Neural progenitor cell (in vitro differentiated cells): ENCODE results near the gene DBNL. TPM values are rescaled to one million over a fixed set of nuclear protein-coding genes. Genes with fewer than 3 reads are reported as not detected.

Experiments used
- DNase-seq: peaks from one replicate; pipeline ENCODE4 v3.0.0-alpha.2; 2016; ENCODE audit warnings: low spot score
- H2AFZ ChIP-seq: fragments of 200-600 bp; sonication (generic); replicated peaks from 2 replicates; pipeline ENCODE4 v1.6.1; 2016; ENCODE audit warnings: antibody characterized with exemption
- H3F3A ChIP-seq: fragments of 200-600 bp; sonication (generic); 2 replicates; pipeline ENCODE4 v1.6.1; 2016; ENCODE audit warnings: antibody characterized with exemption, low read depth
- H3K27ac ChIP-seq: fragments of 200-600 bp; sonication (generic); 2 replicates; pipeline ENCODE4 v1.5.1; 2016; ENCODE audit warnings: mild to moderate bottlenecking
- H3K27me3 ChIP-seq: fragments of 200-600 bp; sonication (generic); 2 replicates; pipeline ENCODE4 v1.6.1; 2016; ENCODE audit warnings: mild to moderate bottlenecking, moderate library complexity
- H3K36me3 ChIP-seq: fragments of 200-600 bp; sonication (generic); 2 replicates; pipeline ENCODE4 v1.5.1; 2016
- H3K4me1 ChIP-seq: fragments of 200-600 bp; sonication (generic); 2 replicates; pipeline ENCODE4 v1.6.1; 2016; ENCODE audit warnings: mixed run types
- H3K4me2 ChIP-seq: fragments of 200-600 bp; sonication (generic); 2 replicates; pipeline ENCODE4 v1.6.1; 2016
- H3K4me3 ChIP-seq: fragments of 200-600 bp; sonication (generic); 2 replicates; pipeline ENCODE4 v1.5.1; 2016
- H3K79me2 ChIP-seq: fragments of 200-600 bp; sonication (generic); 2 replicates; pipeline ENCODE4 v1.6.1; 2016; ENCODE audit warnings: low read depth
- H3K9ac ChIP-seq: fragments of 200-600 bp; sonication (generic); 2 replicates; pipeline ENCODE4 v1.6.1; 2016
- H3K9me3 ChIP-seq: fragments of 200-600 bp; sonication (generic); 2 replicates; pipeline ENCODE4 v1.5.1; 2016; ENCODE audit warnings: low read depth
- H4K20me1 ChIP-seq: fragments of 200-600 bp; sonication (generic); 2 replicates; pipeline ENCODE4 v1.6.1; 2016; ENCODE audit warnings: low read depth
- H3K27ac Mint-ChIP-seq: 3 replicates; pipeline ENCODE4 v1.8.0; 2021; ENCODE audit warnings: mixed read lengths
- H3K27me3 Mint-ChIP-seq: 2 replicates; pipeline ENCODE4 v1.8.0; 2022; ENCODE audit warnings: low read depth, mild to moderate bottlenecking, inconsistent platforms, moderate library complexity, mixed read lengths; ENCODE audit not compliant: insufficient read depth
- H3K36me3 Mint-ChIP-seq: 3 replicates; pipeline ENCODE4 v1.8.0; 2021; ENCODE audit warnings: mixed read lengths
- H3K4me1 Mint-ChIP-seq: 3 replicates; pipeline ENCODE4 v1.8.0; 2021; ENCODE audit warnings: mixed read lengths
- H3K4me3 Mint-ChIP-seq: 3 replicates; pipeline ENCODE4 v1.8.0; 2021; ENCODE audit warnings: mild to moderate bottlenecking, moderate library complexity, mixed read lengths
- H3K9me3 Mint-ChIP-seq: 3 replicates; pipeline ENCODE4 v1.8.0; 2020; ENCODE audit warnings: mixed read lengths
- EZH2 ChIP-seq: fragments of 200-600 bp; sonication (generic); IDR thresholded peaks from 2 replicates; pipeline ENCODE4 v1.6.1; 2017; ENCODE audit warnings: antibody characterized with exemption, mild to moderate bottlenecking, moderate library complexity
- EZH2phosphoT487 ChIP-seq: fragments of 200-600 bp; sonication (generic); IDR thresholded peaks from 2 replicates; pipeline ENCODE4 v1.6.1; 2017; ENCODE audit warnings: antibody characterized with exemption
- total RNA-seq: library from RNA; depleted of rRNA; stranded (reverse); fragments of >200 nt; gene quantifications from 2 replicates; pipeline ENCODE4 v1.2.3, GENCODE V29; 2015; ENCODE audit warnings: low replicate concordance
- TF ChIP-seq, protein P1 (sequence below): fragments of 200-600 bp; sonication (generic); IDR thresholded peaks from 2 replicates; pipeline ENCODE4 v1.5.1; 2017; ENCODE audit warnings: antibody characterized with exemption, mild to moderate bottlenecking

The DBNL gene
- total RNA-seq, 1 donor from 2014 or later, result 31.4 TPM

DNA sequence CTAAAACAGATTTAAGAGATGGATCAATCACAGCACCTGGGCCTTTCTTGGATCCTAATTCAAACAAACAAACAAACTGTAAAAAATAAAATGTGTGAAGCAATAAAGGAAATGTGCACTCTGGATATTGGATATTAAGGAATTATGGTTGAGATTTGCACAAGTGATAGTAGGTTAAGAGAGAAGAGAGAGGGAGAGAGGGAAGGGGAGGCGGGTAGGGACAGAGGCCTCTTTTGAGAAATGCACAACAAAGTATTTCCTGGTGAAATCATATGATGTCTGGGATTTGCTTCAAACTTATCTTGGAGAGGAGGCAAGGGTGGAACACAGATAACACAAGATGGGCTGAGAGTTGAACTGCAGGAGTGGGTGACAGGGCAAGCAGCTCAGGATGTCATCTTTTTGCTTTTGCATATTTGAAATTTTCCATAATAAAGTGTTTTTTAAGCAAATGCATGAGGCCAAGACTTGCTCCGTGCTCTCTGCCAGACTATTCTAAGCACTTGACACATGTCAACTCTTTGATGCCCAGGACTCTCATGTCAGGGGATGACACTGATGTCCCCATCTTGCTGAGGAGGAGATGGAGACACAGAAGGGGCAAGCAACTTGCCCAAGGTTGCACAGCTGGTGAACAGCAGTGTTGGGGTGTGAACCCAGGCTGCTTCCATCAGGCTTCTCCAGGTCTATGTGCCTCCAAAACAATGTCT lies 50.5 kb downstream of the DBNL start:
- DNase-seq, result no peak
- Histone ChIP-seq H3K9ac (no peak overlapping the region), H3K4me1 (no peaks in the 10 kb centered on the region), H3K4me3 (no peak overlapping the region), H3K27ac (no peak overlapping the region), H3F3A (no peaks in the 10 kb centered on the region), H3K4me2 (no peak overlapping the region), H3K79me2 (no peaks in the 10 kb centered on the region), H3K36me3 (no peaks in the 10 kb centered on the region), H2AFZ (no peak overlapping the region), H4K20me1 (no peaks in the 10 kb centered on the region), H3K9me3 (no peaks in the 10 kb centered on the region), H3K27me3 (no peaks in the 10 kb centered on the region)
- TF ChIP-seq, protein P1, sequence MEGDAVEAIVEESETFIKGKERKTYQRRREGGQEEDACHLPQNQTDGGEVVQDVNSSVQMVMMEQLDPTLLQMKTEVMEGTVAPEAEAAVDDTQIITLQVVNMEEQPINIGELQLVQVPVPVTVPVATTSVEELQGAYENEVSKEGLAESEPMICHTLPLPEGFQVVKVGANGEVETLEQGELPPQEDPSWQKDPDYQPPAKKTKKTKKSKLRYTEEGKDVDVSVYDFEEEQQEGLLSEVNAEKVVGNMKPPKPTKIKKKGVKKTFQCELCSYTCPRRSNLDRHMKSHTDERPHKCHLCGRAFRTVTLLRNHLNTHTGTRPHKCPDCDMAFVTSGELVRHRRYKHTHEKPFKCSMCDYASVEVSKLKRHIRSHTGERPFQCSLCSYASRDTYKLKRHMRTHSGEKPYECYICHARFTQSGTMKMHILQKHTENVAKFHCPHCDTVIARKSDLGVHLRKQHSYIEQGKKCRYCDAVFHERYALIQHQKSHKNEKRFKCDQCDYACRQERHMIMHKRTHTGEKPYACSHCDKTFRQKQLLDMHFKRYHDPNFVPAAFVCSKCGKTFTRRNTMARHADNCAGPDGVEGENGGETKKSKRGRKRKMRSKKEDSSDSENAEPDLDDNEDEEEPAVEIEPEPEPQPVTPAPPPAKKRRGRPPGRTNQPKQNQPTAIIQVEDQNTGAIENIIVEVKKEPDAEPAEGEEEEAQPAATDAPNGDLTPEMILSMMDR, result no peak
- no peak for TF ChIP-seq EZH2
- TF ChIP-seq EZH2phosphoT487, result no peak
- no peak overlapping the region for H3K4me3 Mint-ChIP-seq
- no peaks in the 10 kb centered on the region for H3K9me3 Mint-ChIP-seq
- peaks cover 5% of the 10 kb centered on the region for H3K27me3 Mint-ChIP-seq
- no peaks in the 10 kb centered on the region for H3K36me3 Mint-ChIP-seq
- H3K27ac Mint-ChIP-seq, result no peak overlapping the region
- H3K4me1 Mint-ChIP-seq, result peaks cover 5% of the 10 kb centered on the region

DNA sequence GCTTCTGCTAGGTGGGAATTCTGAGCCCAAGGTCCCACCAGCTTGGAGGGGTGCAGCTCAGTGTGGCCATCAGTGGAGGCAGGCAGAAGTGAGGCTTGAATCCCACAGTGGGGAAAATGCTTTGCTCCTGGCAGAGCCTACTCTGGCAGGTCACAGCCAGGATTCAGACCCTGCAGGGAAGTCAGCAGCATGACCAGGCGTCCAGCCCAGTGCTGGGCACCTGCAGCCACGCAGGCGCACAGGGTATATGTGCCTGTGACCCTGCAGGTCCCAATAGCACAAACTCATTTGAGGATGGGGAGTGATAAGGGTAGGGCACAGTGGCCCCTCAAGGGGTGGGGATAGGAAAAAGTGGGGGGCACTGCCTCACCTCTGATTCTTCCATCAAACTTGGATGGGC lies 51.3 kb downstream of the DBNL start:
- H4K20me1 ChIP-seq, result no peaks in the 10 kb centered on the region
- Mint-ChIP-seq H3K27me3 (peaks cover 5% of the 10 kb centered on the region), H3K27ac (no peak overlapping the region), H3K36me3 (no peaks in the 10 kb centered on the region), H3K4me1 (peaks cover 12% of the 10 kb centered on the region), H3K4me3 (no peak overlapping the region), H3K9me3 (no peaks in the 10 kb centered on the region)
- H3K4me3 ChIP-seq, result no peak overlapping the region
- DNase-seq, result no peak
- no peak overlapping the region for H3K9ac ChIP-seq
- TF ChIP-seq EZH2, result no peak
- TF ChIP-seq, protein P1, result no peak
- no peak for TF ChIP-seq EZH2phosphoT487
- H3K79me2 ChIP-seq, result no peaks in the 10 kb centered on the region
- no peaks in the 10 kb centered on the region for H3K27me3 ChIP-seq
- no peaks in the 10 kb centered on the region for H3F3A ChIP-seq
- no peak overlapping the region for H3K4me2 ChIP-seq
- H2AFZ ChIP-seq, result no peak overlapping the region
- no peaks in the 10 kb centered on the region for H3K36me3 ChIP-seq
- H3K9me3 ChIP-seq, result no peaks in the 10 kb centered on the region
- H3K27ac ChIP-seq, result no peak overlapping the region
- H3K4me1 ChIP-seq, result no peaks in the 10 kb centered on the region

DNA sequence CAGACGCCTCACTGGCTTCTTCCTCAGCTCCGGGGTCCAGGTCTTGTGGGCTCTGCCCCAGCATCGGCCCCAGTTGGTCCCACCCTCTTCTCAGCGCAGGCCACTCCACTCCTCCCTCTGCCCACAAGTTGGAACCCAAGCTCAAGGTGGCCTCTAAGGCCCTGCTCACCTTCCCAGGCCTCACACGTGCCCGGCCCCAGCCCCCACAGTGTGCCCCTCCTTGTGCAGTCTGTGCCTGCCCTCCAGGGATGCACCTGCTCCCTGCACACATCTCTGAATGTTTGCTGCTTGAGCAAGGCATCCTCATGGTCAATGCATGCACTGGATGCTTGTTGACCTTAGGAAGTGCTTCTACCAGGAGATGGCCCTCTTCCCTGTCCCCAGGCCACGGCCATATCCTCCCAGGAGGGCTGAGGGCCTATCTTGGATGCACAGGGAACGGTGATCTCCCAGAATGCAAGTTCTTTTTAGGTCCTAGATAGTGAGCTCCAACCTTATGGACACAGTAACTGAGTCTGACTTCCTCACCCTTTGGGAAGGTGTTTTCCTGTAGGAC lies 51.9 kb downstream of the DBNL start:
- Mint-ChIP-seq H3K4me1 (peaks cover 13% of the 10 kb centered on the region), H3K9me3 (no peaks in the 10 kb centered on the region), H3K4me3 (no peak overlapping the region), H3K27me3 (peaks cover 5% of the 10 kb centered on the region), H3K27ac (peak overlapping the region; percentile 17), H3K36me3 (no peaks in the 10 kb centered on the region)
- H3K27ac ChIP-seq, result no peak overlapping the region
- no peak overlapping the region for H3K4me3 ChIP-seq
- no peaks in the 10 kb centered on the region for H3K36me3 ChIP-seq
- H3K27me3 ChIP-seq, result no peaks in the 10 kb centered on the region
- H3K79me2 ChIP-seq, result no peaks in the 10 kb centered on the region
- H3K4me1 ChIP-seq, result no peaks in the 10 kb centered on the region
- no peak overlapping the region for H3K4me2 ChIP-seq
- H3K9ac ChIP-seq, result no peak overlapping the region
- no peaks in the 10 kb centered on the region for H3F3A ChIP-seq
- no peaks in the 10 kb centered on the region for H4K20me1 ChIP-seq
- H2AFZ ChIP-seq, result no peak overlapping the region
- no peaks in the 10 kb centered on the region for H3K9me3 ChIP-seq
- no peak for DNase-seq
- TF ChIP-seq, protein P1, result no peak
- no peak for TF ChIP-seq EZH2
- no peak for TF ChIP-seq EZH2phosphoT487
